22Rv1 (cell line): ENCODE results near the gene KDM2A.

Experiments
- ZFX ChIP-seq: fragments of 450-650 bp; IDR thresholded peaks from 2 replicates; pipeline ENCODE4 v1.6.1; 2017; ENCODE audit warnings: antibody characterized with exemption, borderline replicate concordance
- TF ChIP-seq, protein P1 (sequence below): fragments of 450-650 bp; IDR thresholded peaks from 2 replicates; pipeline ENCODE4 v1.5.1; 2017; ENCODE audit warnings: mild to moderate bottlenecking

DNA sequence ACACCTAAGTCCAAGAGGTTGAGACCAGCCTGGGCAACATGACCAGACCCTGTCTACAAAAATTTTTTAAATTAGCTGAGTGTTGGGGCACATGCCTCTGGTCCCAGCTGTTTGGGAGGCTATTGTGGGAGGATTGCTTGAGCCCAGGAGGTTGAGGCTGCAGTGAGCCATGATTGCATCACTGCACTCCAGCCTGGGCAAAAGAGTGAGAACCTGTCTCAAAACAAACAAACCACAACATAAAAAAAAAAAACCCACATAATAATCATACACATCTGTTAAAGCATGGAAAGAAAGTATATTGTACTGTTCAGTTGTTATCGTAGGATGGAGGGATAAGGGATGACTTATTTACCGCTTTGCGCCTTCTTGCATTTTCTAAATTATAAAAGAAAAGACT lies 111.3 kb downstream of the KDM2A start:
- TF ChIP-seq, protein P1, sequence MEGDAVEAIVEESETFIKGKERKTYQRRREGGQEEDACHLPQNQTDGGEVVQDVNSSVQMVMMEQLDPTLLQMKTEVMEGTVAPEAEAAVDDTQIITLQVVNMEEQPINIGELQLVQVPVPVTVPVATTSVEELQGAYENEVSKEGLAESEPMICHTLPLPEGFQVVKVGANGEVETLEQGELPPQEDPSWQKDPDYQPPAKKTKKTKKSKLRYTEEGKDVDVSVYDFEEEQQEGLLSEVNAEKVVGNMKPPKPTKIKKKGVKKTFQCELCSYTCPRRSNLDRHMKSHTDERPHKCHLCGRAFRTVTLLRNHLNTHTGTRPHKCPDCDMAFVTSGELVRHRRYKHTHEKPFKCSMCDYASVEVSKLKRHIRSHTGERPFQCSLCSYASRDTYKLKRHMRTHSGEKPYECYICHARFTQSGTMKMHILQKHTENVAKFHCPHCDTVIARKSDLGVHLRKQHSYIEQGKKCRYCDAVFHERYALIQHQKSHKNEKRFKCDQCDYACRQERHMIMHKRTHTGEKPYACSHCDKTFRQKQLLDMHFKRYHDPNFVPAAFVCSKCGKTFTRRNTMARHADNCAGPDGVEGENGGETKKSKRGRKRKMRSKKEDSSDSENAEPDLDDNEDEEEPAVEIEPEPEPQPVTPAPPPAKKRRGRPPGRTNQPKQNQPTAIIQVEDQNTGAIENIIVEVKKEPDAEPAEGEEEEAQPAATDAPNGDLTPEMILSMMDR: no peak
- TF ChIP-seq ZFX: no peak
